OCI-LY1 (cell line): Measurements from ENCODE around the gene PSAPL1.

Experiments
- H2AFZ ChIP-seq: fragments of 200-600 bp; sonication (generic), shearing (Covaris generic); 2 replicates; pipeline ENCODE4 v1.6.0; 2014; ENCODE audit warnings: antibody characterized with exemption, mild to moderate bottlenecking, low read length
- H3F3A ChIP-seq: fragments of 200-600 bp; sonication (generic), shearing (Covaris generic); 2 replicates; pipeline ENCODE4 v1.6.0; 2014; ENCODE audit warnings: mild to moderate bottlenecking, antibody characterized with exemption, low read length, moderate library complexity; ENCODE audit not compliant: insufficient read depth
- H3K27ac ChIP-seq: fragments of 200-600 bp; sonication (generic); 2 replicates; pipeline ENCODE4 v1.5.1; 2014; ENCODE audit warnings: low read length, mixed run types, mild to moderate bottlenecking, low read depth; ENCODE audit not compliant: poor library complexity, severe bottlenecking
- H3K27me3 ChIP-seq: fragments of 200-600 bp; sonication (generic); 2 replicates; pipeline ENCODE4 v1.6.0; 2014; ENCODE audit warnings: antibody characterized with exemption, mild to moderate bottlenecking, low read length, moderate library complexity; ENCODE audit not compliant: insufficient read depth
- H3K36me3 ChIP-seq: fragments of 200-600 bp; sonication (generic); 2 replicates; pipeline ENCODE4 v1.6.1; 2014; ENCODE audit warnings: mild to moderate bottlenecking, antibody characterized with exemption, low read length, moderate library complexity, mixed read lengths; ENCODE audit not compliant: insufficient read depth
- H3K4me1 ChIP-seq: fragments of 200-600 bp; sonication (generic); 2 replicates; pipeline ENCODE4 v1.5.1; 2014; ENCODE audit warnings: mild to moderate bottlenecking, low read length, moderate library complexity; ENCODE audit not compliant: insufficient read depth, severe bottlenecking
- H3K4me2 ChIP-seq: fragments of 200-600 bp; sonication (generic), shearing (Covaris generic); 2 replicates; pipeline ENCODE4 v1.6.1; 2014; ENCODE audit warnings: low read length
- H3K4me3 ChIP-seq: fragments of 200-600 bp; sonication (generic); 2 replicates; pipeline ENCODE4 v1.5.1; 2014; ENCODE audit warnings: low read length, low read depth, mild to moderate bottlenecking, mixed read lengths; ENCODE audit not compliant: poor library complexity, severe bottlenecking
- H3K79me2 ChIP-seq: fragments of 200-600 bp; shearing (Covaris generic); 2 replicates; pipeline ENCODE4 v1.6.1; 2016; ENCODE audit warnings: mixed run types, low read length, mixed read lengths; ENCODE audit not compliant: insufficient read depth
- H3K9ac ChIP-seq: fragments of 200-600 bp; sonication (generic), shearing (Covaris generic); 2 replicates; pipeline ENCODE4 v1.6.1; 2014; ENCODE audit warnings: mild to moderate bottlenecking, low read length, mixed read lengths
- H3K9me2 ChIP-seq: fragments of 200-600 bp; sonication (generic), shearing (Covaris generic); 2 replicates; pipeline ENCODE4 v1.6.1; 2014; ENCODE audit warnings: low read depth, mild to moderate bottlenecking, low read length, mixed read lengths
- H3K9me3 ChIP-seq: fragments of 200-600 bp; shearing (Covaris generic); 2 replicates; pipeline ENCODE4 v1.6.1; 2014; ENCODE audit warnings: low read length, mixed read lengths
- H4K20me1 ChIP-seq: fragments of 200-600 bp; sonication (generic), shearing (Covaris generic); 2 replicates; pipeline ENCODE4 v1.6.0; 2016; ENCODE audit warnings: mild to moderate bottlenecking, low read length; ENCODE audit not compliant: insufficient read depth
- EZH2 ChIP-seq: fragments of 200-600 bp; sonication (generic), shearing (Covaris generic); IDR thresholded peaks from 2 replicates; pipeline ENCODE4 v1.8.0; 2017; ENCODE audit warnings: borderline replicate concordance, mixed run types, mild to moderate bottlenecking, antibody characterized with exemption, low read length, moderate library complexity, mixed read lengths
- TF ChIP-seq, protein P1 (sequence below): fragments of 200-600 bp; sonication (generic), shearing (Covaris generic); IDR thresholded peaks from 2 replicates; pipeline ENCODE4 v1.5.1; 2017; ENCODE audit warnings: mild to moderate bottlenecking, antibody characterized with exemption, low read length, moderate library complexity, mixed read lengths

The PSAPL1 gene

DNA sequence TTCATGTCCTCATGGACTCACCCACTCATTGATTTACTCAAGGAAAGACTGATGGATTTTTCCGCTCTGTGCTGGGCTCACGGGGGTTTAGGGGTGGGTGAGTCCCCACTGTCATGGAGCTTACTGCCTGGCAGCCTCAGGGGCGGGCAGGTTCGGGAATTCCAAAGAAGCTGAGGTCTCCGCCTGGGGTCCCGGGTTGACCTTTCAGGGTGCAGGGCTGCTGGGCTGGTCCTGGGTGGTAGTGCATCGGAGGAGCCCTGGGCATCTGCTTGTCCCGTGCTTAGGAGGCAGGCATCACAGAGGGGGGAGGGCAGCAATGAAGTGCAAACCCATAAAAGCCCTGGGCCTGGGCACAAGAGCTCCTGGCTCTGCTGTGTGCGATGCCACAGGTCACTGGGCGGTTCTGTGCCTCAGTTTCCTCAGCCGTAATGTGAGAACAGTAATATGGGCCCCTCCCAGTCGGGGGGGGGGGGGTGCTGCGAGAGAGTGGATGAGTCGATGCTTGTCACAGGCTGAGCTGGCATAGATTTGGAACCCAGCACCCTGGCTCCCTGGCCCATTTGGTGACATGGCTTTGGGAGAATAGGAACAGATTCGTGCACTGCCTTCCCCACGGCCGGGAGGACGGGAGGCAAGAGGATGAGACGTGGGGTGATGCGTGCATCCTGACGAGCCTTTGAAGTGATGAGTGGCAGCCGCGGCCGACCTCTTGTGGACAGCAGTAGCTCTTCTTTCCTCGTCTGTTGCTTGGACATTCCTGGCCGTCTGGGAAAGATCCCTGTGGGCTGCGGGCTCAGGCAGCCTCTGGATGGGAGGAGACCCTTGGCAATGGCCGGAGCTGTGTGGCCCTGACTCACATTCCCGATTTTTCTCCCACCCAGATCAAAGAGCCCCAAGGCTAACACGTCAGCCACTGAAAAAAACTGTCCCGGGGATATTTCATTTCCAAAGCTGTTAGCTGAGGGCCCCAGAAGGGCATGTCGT lies 42.0 kb downstream of the PSAPL1 start:
- Histone ChIP-seq H4K20me1 (no peaks in the 10 kb centered on the region), H3K27ac (no peak overlapping the region)

DNA sequence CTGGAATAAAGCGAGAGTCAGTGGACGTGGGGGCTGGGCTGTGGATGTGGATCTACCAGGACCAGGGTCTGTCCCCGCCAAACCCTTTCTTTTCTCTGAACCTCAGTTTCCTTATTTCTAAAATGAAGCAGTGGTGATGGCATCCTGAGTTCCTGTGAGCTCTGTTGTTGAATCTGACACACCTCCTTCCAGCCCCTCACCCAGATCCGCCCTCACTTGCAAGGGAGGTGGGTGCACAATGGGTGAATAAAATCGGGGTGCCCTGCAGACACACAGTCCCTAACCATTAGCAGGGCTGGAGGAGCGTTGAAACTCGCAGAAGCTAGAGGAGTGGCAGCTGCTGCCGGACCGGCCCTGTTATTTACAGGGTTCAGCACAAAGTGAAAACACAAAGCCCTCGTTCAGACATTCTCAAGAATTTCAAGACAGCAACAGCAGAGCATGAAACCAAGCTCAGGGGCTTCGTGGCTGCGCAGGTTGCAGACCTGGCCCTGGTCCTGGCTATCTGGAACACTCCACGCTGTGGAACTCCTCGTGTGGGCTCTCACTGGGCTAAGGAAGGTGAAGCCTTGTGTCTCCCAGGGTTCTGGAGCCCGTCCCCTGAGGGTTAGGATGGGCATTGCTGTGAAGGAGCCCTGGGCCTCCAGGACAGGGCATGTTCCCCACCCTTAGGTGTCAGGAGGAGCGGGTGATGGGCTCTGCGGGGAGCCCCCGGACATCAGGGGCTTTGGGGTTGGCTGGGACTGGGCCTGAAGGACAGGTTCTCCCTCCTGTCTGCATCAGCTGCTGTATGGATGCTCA lies 42.9 kb downstream of the PSAPL1 start:
- no peaks in the 10 kb centered on the region for H3K27me3 ChIP-seq
- no peaks in the 10 kb centered on the region for H4K20me1 ChIP-seq
- H3K27ac ChIP-seq: no peak overlapping the region
- H3K4me2 ChIP-seq: no peak overlapping the region
- H3K79me2 ChIP-seq: no peaks in the 10 kb centered on the region
- H3K9ac ChIP-seq: no peak overlapping the region
- H3K36me3 ChIP-seq: no peaks in the 10 kb centered on the region
- no peak for TF ChIP-seq EZH2
- TF ChIP-seq, protein P1, sequence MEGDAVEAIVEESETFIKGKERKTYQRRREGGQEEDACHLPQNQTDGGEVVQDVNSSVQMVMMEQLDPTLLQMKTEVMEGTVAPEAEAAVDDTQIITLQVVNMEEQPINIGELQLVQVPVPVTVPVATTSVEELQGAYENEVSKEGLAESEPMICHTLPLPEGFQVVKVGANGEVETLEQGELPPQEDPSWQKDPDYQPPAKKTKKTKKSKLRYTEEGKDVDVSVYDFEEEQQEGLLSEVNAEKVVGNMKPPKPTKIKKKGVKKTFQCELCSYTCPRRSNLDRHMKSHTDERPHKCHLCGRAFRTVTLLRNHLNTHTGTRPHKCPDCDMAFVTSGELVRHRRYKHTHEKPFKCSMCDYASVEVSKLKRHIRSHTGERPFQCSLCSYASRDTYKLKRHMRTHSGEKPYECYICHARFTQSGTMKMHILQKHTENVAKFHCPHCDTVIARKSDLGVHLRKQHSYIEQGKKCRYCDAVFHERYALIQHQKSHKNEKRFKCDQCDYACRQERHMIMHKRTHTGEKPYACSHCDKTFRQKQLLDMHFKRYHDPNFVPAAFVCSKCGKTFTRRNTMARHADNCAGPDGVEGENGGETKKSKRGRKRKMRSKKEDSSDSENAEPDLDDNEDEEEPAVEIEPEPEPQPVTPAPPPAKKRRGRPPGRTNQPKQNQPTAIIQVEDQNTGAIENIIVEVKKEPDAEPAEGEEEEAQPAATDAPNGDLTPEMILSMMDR: no peak
- no peak overlapping the region for H3K4me3 ChIP-seq
- H3K4me1 ChIP-seq: no peaks in the 10 kb centered on the region
- H3K9me2 ChIP-seq: no peaks in the 10 kb centered on the region
- no peak overlapping the region for H2AFZ ChIP-seq
- H3K9me3 ChIP-seq: no peaks in the 10 kb centered on the region
- H3F3A ChIP-seq: no peaks in the 10 kb centered on the region

More for the DNA sequence above, 42.0 kb downstream of the PSAPL1 start:
- no peaks in the 10 kb centered on the region for H3K36me3 ChIP-seq
- H3K79me2 ChIP-seq: no peaks in the 10 kb centered on the region
- no peak overlapping the region for H3K9ac ChIP-seq
- no peaks in the 10 kb centered on the region for H3K9me3 ChIP-seq
- no peak overlapping the region for H2AFZ ChIP-seq
- H3K27me3 ChIP-seq: no peaks in the 10 kb centered on the region
- H3K4me1 ChIP-seq: no peaks in the 10 kb centered on the region
- no peaks in the 10 kb centered on the region for H3K9me2 ChIP-seq
- no peak overlapping the region for H3K4me2 ChIP-seq
- TF ChIP-seq EZH2: no peak
- TF ChIP-seq, protein P1: no peak
- no peaks in the 10 kb centered on the region for H3F3A ChIP-seq
- H3K4me3 ChIP-seq: no peak overlapping the region

DNA sequence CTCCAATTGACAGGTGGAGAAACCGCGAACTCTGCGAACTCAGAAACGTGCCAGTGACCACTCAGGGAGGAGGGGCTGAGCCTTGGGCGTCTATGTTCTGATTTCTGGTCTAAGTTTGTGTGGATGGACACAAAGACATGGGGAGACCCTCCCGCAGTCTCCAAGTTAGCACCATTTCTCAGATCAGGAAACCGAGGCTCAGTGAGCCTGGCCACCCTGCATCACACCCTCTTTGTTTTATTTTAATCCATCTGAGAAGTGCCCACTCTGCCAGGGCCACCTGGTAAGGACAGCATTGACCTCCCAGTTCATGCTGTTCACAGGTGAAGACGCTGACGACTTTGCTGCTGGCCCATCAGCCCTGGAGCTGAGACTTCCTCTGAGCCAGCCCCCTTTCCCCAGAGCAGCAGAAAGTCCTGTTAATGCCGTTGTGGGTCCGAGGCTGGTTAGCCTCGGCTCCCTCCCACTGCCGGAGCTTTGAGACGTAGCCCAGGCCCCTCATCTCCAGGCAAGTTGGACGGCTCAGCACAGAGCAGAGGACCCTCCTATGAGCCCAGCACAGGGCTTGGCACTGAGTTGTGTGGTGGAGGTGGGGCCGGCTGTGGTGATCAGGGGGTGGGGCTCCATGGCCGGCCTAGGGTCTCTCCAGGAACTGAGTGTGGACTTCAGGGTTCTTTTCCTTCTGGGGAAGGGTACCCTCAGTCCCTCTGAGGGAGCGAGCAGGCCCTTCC lies 43.7 kb downstream of the PSAPL1 start:
- TF ChIP-seq EZH2: no peak
- no peaks in the 10 kb centered on the region for H3K79me2 ChIP-seq
- no peak overlapping the region for H3K27ac ChIP-seq
- H3K4me2 ChIP-seq: no peak overlapping the region
- H3K9me3 ChIP-seq: no peaks in the 10 kb centered on the region
- no peak overlapping the region for H2AFZ ChIP-seq
- H3K9me2 ChIP-seq: no peaks in the 10 kb centered on the region
- no peak overlapping the region for H3K4me3 ChIP-seq
- H3K9ac ChIP-seq: no peak overlapping the region
- H3K4me1 ChIP-seq: no peaks in the 10 kb centered on the region
- H3K36me3 ChIP-seq: no peaks in the 10 kb centered on the region
- no peaks in the 10 kb centered on the region for H4K20me1 ChIP-seq
- H3K27me3 ChIP-seq: no peaks in the 10 kb centered on the region
- no peaks in the 10 kb centered on the region for H3F3A ChIP-seq
